Ovary (tissue), 3 donors: Measurements from ENCODE around the gene ADNP.

Experiments used
- EP300 ChIP-seq: sonication (generic); formaldehyde crosslinking; IDR thresholded peaks from one replicate; pipeline ENCODE4 v1.6.1; 2017; ENCODE audit warnings: antibody characterized with exemption
- POLR2A ChIP-seq: fragments of 450-650 bp; IDR thresholded peaks from one replicate; pipeline ENCODE4 v1.6.1; 2017; ENCODE audit warnings: antibody characterized with exemption, mild to moderate bottlenecking, moderate library complexity
- TF ChIP-seq, protein P1 (sequence below), 3 donors: fragments of 450-650 bp in 2 of 3; fragments of 200-600 bp in 1 of 3; IDR thresholded peaks; one replicate each; pipeline versions ENCODE4 v1.5.1 to v1.8.0; 2016 to 2022; ENCODE audit warnings: antibody characterized with exemption in 3 of 3, mild to moderate bottlenecking in 1 of 3
- donor health status: DM: no; HTN: no; CAD: no.

DNA sequence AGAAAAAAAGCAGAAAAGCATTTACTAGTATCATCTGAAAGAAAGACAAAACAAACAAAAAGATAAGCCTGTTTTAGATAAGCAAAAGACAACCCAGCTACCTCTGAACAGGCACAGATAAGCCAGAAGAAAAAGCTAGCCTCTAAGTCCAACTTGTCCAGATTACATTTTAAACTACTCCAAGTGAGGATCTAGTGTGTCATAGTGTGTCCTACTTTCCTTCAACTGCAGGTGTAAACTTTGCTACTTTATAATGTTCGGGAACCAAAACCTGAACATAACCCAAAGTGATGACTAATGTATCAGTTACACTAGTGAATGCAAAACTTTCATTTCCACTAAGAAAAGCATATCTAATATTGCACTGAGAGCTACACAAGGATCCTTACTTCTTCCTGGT lies 19.5 kb downstream of the ADNP start:
- TF ChIP-seq, protein P1, sequence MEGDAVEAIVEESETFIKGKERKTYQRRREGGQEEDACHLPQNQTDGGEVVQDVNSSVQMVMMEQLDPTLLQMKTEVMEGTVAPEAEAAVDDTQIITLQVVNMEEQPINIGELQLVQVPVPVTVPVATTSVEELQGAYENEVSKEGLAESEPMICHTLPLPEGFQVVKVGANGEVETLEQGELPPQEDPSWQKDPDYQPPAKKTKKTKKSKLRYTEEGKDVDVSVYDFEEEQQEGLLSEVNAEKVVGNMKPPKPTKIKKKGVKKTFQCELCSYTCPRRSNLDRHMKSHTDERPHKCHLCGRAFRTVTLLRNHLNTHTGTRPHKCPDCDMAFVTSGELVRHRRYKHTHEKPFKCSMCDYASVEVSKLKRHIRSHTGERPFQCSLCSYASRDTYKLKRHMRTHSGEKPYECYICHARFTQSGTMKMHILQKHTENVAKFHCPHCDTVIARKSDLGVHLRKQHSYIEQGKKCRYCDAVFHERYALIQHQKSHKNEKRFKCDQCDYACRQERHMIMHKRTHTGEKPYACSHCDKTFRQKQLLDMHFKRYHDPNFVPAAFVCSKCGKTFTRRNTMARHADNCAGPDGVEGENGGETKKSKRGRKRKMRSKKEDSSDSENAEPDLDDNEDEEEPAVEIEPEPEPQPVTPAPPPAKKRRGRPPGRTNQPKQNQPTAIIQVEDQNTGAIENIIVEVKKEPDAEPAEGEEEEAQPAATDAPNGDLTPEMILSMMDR (IDR thresholded peaks at IDR 0.05) = no peak
- TF ChIP-seq EP300 (no peak), POLR2A (no peak)
